GM21723 (cell line): Measurements from ENCODE around the gene APMAP.

Experiments
- ATAC-seq: cut with Tn5 transposase; IDR thresholded peaks from one replicate; pipeline ENCODE4 v1.9.1; 2021; ENCODE audit warnings: mild to moderate bottlenecking, moderate library complexity; ENCODE audit not compliant: unreplicated experiment

The APMAP gene

DNA sequence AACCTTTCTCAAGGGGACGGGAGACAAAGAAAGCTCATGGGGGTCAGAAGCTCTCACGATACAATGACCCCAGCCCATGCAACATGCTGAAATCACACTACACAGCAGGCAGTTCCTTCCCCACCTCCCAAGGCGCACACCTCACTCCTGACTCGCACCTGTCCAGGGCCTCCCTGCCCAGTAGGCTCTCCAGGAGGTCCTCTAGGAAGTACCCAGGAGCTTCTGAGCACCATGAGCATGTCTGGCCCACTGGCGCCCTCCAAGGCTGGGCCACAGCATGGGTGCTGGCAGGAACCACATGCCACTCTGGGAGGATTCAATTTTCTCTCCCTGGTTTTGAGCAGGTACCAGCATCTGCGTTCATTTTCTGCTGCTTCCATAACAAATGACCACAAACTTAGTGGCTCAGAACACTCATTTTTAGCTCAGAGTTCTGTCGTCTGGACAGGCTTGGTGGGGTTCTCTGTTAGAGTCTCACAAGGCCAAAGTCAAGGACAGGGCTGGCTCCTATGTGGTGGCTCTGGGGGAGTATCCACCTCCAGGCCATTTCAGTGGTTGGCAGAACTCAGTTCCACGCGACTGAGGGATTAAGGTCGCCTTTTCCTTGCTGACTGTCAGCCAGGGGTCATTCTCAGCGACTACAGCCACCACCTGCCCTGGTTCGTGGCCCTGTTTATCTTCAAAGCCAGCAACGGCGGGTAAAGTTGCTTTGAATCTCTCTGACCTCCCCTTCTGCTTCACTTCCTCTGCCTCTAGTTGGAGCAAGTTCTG lies 32.7 kb upstream of the APMAP start:
- ATAC-seq = no peak

DNA sequence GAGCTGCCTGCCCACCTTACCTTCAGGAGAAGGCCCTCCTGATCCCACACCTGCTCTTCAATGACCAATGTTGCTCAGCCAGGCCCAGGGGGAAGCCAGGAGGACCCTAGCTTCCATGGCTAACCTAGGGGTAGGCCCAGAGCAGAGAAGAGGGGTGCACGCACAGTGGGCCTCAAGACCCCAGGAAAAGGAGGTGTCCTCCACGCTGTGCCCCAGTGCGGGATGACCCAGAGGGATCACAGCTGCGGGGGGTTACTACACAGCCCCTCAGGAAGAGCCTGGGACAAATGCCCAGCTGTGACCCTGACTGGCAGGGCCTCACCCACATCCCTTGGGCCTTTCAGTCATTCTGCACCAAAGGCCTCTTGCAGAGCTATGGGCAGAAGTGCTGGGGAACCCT lies 31.6 kb upstream of the APMAP start:
- ATAC-seq = no peak

DNA sequence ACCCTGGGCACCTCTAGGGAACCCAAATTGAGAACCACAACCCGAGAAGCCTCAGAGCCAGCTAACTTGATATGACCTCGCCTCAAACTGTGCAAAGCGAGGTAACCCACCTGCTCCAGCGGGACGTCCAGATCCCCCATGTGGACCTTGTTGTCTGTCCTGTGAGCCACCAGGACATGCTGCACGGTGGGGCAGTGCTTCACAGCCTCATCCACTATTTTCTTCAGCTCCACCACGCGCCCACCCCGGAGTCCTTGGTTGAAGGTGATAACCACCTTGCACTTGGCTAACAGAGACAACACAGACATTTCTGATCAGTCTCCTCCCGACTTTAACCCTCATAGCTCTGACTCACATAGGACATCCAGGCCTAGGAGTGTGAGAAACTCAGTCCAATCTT lies 30.8 kb upstream of the APMAP start:
- ATAC-seq = no peak

DNA sequence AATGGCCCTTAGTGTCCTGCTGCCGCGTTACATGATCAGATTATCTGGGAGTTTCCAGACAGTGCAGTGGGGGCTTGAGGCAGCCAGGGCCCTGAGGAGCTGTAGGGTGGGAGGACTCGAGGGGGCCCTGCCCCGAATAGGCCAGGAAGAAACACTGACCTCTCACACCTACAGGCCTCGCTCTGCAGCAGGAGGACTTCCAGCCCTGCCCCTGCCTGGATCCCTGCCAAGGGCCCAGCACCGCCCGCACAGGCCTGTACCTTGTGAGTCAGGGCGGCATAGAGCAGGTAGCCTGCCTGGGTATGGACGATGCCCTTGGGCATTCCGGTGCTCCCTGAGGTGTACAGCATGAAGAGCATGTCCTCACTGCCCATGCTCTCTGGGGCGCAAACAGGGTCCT lies 30.1 kb upstream of the APMAP start:
- ATAC-seq = no peak

DNA sequence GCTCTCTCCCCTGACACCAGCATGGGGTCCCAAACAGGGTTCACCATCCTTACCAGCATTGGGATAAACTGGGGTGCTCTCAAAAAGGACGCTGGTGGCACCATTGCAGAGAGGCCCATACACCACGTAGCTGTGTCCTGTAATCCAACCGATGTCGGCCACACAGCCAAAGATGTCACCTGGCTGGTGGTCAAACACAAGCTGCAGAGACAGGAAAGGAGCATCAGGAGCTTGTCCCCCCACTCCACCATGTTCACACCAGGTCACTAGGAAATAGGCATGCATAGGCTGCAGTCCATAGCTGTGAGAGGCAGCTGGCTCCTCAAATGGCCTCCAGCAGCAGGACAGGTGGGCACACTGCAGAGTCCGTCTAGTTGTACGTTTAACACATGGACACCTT lies 28.8 kb upstream of the APMAP start:
- no peak for ATAC-seq

DNA sequence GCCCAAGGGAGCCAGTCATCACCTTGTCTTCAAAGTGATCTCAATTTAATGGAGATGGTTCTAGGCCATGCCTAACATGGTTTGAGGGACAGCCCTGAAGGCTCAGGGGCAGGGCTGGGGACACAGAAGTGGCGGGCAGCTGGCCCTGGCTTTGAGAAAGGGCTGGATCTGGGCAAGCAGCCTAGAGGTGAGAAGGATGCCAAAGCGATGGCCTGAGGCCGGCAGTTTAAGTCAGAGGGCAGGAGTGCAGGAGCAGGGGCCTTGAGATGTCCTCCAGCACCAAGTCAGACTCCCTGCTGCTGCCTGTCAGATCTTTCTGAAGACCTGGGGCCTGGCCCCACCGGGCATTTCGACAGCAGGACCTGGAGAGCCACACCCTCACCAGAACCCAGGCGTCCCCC lies 28.4 kb upstream of the APMAP start:
- no peak for ATAC-seq

DNA sequence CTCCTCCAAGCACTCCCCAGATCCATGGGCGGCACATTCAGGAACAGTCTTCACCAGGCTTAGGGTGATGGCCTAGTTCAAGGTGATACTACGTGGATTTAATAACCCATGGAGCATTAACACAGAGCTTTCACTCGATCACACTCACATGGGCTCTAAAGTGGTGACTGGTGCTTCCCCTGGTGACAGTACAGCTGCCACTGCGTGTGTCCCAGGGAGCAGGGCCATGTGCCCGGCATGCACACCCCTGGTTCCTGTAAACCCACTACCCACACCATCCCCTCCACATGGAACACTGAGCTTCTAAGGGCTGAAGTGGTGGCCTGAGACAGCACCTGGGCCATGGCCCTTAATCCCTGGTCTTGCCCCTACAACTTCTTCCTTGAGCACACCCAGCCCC lies 27.8 kb upstream of the APMAP start:
- no peak for ATAC-seq

DNA sequence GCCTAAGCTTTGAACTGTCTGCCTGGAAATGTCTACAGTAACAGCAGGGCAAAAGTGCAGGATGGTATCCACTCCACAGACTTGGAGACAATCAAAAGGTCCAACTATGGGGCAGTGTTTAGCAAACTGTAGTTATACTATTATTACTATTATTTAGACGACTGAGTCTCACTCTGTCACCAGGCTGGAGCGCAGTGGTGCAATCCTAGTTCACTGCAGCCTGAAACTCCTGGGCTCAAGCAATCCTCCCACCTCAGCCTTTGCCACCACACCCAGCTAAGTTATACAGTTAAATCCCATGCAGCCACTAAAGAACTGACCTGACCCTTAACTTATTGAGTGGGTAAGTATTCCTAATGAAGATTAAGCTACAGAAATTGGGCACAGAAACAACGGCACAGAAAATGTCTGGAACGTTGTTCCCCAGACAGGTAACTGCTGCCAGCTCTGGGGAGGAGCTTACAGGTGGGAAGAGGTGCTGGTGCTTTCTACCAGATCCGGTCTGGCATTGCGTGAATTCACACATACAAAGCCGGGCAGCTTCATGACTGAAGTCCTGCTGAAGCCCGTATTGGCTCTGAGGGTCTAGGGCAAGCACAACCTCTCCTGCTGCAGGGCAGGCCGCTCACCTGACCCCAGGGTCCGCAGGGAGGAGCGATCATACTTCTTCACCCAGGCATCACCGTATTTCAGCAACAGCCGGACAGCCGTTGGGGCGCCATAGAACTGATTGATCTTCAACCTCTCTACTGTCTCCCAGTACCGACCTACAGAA lies 27.0 kb upstream of the APMAP start:
- no peak for ATAC-seq

DNA sequence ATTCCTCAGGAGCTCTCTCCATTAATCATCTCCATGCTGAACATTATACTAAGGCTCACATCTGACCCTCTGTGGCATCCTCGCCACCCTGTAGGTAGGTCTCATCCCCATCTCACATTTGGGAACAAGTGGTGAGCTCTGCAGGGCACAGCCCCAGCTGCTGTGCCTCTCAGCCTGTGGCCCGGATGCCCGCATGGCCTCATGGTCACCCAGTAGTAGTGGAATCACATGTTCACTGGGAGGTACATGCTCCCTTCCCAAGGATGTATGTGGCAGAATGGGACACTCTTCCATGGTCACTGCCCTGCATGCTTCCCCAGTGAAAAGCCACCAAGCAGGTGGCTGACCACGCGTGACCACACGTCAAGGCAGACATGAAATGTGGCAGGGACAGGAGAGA lies 26.3 kb upstream of the APMAP start:
- no peak for ATAC-seq

DNA sequence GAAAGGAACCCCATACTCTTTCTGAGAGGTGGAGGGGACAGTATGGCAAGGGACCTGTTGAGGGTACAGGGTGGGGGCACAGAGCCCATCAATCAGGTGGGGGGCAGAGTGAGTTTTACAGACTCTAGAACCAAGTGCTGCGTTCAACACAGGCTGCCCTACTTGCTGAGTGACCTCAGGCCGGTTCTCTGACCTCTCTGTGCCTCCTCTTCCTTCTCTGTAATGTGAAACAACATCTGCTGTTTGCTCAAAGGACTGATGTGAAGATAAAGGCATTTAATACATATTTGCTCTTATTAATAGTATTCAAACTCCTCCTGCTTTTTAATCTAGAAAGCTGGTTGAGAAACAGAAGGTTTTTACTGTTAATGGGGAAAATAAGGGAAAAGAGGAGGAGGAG lies 25.9 kb upstream of the APMAP start:
- no peak for ATAC-seq

DNA sequence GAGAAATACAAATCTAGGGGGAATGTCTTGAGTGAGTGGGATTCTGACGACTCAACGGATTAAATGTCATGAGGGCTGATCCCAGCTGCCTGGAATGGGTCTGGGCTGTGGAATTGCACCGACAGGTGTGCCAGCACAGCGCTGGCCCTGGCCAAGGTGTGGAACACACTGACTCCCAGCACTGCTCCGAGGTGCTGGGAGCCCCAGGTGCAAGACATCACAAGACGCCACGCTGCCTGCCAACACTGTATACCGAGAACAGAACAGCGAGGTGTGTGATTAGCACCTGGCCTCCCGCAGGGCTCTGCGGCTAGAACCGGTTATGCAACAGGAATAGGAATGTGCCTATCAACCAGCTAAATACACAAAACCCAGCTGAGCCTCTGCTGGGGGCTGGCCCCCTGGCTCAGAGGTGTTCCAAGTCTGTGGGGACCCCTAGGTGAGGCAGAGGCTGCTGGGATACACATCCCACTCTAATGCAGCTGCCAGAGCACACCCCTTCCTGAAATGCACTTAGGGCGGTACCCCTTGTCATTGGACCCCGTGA lies 24.8 kb upstream of the APMAP start:
- ATAC-seq = no peak

DNA sequence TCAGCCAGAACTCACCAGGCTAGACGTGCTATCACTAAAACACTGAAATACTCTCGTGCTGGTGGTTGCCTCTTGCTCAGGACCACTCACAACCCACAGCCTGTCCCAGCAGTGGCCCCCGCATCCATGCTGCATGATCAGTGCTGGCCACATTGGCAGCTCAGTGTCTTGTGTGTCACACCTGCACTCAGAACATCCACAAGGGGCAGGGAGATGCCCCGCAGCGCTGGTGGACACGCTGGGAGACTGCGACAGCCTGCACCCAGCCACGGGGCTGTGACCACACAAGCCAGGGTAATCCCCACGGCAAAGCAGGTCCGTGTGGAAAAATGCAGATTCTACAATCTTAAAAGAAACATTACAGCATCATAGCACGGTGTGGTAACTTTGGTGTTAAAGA lies 23.9 kb upstream of the APMAP start:
- ATAC-seq = no peak

DNA sequence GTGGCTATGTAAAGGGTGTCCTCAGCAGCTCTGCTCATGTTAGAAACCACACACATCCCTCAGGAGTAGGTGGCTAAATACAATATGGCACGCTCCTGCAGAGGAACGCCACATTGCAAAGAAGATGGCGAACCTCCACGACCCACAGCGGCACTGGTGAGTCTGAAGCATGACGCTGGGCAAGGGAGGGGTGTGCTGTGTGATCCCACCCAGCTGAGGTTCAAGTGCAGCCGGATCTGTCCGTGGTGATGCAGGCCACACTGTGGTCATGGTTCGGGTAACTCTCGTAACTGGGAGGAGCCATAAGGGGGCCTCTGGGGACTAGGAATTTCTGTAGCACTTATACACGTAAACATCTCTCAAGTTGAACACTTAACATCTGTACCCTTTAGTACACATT lies 23.4 kb upstream of the APMAP start:
- ATAC-seq = no peak

DNA sequence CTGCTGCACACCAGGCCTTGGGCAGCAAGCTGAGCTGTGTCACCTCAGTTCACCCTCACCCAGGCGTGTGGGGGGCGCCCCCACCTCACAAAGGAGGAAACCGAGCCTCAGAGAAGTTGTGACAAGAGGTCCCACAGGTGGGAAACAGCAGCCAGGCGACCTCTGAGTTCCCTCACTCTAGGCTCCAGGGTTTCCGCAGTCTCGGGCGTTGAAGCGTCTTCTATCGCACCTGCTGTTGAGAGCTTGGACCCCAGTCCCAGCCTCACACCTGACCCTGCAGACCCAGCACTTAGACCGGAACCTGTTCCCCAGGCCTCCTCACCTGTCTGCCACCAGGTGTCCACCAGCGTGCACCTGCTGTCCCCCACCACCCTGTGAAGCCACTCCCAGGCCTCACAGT lies 22.3 kb upstream of the APMAP start:
- ATAC-seq = no peak

DNA sequence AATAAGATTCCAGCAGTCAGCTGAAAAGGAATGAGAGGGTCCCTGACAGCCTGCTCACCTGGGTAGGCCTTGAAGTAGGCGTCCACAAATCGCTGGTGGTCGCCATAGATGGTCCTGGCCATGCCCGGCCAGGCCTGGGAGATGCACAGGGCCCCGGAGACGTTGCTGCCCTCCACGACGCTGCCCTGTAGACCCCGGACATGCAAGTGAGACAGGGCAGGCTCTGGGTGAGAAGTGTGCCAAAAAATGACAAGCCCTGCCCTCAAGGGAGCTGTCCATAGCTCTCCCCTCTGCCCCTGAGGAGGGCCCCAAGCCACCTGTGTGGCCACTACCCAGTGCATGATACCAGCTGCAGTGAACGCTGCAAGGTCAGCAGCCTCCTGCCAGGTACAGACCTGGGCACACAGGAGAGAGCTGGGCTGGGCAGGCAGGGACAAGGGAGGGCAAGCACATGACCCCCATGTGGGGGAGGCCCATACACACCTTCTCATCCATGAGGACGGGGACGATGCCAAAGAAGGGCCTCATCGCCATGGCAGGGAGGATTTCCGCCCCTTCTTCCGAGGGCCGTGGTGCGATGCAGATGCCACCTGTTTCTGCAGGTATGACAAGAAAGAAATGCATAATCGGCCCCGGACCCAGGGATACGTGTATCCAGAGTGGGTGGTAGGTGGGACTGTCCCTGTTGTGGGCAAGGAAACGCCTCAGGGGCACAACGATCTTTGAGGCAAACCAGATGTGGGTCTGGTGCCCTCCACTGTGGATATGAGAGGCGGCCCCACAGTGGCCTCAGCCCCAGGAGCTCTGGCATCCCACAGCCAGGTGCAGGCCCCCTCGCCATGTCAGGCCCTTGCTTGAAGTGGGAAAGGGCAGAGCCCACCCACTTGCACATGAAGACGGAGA lies 21.2 kb upstream of the APMAP start:
- no peak for ATAC-seq

DNA sequence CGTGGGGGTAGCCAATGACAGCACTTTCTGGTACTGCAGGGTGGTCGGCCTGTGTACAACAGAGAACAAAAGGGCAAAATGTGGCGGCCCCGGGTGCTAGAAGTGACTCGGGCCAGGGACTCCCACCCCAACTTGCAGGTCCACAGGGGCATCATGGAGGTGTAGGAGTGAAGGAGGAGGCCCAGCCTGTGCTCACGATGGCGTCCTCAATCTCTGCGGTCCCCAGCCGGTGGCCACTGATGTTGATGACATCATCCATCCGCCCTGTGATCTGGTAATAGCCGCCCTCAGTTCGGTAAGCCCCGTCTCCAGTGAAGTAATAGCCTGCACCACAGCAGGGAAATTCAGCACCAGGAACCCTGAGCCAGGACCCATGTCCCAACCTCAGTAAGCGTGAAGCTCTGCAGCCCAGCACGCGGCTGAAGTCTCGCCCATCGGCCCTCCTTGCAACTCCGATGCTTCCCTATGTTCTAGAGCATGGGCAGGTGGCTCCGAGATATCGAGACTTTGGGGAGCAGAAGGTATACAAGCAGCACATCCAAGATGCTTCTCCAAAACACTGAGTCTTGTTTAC lies 20.2 kb upstream of the APMAP start:
- no peak for ATAC-seq

DNA sequence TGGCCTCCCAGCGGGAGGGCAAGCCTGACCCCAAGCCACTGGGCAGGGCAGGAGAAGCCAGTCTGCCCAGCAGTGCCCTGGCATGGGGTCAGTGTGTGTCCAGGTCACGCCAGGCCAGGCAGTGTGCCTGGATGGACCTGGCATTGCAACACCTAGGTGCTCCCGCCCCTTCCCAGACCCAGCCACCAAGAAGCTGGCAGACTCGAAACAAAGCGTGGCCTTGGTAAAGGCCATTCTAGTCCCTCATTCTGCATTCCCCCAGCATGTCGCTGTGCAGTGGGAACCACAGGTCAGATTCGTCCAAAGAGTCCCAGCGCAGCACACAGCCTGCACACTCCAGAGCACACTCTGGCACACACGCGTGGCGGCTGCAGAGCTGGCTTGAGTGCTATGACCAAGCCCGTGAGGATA lies 19.3 kb upstream of the APMAP start:
- no peak for ATAC-seq

DNA sequence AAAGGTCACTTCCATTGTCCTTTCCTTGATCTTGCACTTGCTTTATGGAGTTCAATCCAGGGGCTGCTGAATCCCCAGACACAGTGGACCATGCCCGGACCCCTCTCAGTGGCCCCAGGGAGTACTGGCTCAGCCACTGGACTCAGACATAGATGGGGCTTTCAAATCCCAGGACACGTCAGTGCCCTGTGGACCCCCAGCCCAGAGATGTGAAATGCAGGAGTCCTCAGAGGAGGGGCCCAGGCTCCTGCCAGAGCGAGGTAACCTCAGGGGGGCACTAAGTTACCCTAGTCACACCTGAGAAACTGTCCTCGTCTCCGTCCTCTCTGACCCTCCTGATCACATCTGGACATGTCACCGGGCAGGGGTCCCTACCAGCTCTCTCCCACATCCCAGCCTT lies 18.7 kb upstream of the APMAP start:
- no peak for ATAC-seq

DNA sequence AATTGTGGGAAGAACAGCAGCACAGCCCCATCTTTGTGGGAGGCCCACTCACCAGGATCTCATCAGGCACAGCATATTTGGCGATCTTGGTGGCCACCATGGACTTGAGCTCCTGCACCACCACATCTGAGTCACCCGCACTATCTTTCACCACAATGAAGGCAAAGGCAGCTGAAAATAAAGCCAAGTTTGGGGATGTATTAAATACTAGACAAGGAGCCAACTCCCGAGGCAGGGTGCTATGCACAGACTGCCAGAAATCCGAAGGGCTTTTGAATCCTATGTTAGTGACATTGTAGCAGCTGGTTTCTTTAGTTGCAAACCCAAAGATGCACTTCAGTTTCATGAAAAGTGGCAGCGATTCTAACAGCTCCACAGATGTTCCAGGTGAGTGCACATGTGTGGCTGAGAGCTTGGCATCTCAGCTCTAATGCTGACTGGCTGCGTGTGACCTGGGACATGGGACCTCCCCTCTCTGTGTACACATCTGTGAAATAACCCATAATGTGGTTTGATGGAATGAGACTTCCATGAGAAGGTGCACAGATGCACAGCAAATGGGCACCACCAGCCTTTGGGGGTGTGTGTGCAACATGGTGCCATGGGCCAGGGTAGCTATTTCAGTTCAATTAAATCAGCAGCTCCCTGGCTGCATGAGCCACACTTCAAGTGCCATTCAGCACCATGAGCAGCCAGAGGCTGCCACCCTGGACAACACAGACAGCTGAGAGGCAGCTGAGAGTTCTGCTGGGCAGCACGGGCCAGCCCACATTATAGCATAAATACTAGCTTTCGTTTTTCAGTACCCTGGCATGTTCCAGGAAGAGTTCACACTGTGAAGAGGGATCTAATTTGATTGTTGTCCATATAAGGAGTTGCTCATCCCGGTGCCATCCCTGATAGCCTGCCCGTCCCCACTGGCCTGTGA lies 16.9 kb upstream of the APMAP start:
- ATAC-seq = no peak
